Esophagus (tissue), 2 donors: ENCODE data around the gene COBL. TPM values are rescaled to one million over a fixed set of nuclear protein-coding genes. Genes with fewer than 3 reads are reported as not detected.

ENCODE experiments used
- H3K27ac ChIP-seq, 2 donors: one replicate each; pipeline ENCODE4 v1.5.1; 2013; ENCODE audit warnings: low read depth in 2 of 2, mild to moderate bottlenecking in 2 of 2, inconsistent platforms in 1 of 2, low read length in 1 of 2, moderate library complexity in 1 of 2
- H3K27me3 ChIP-seq, 2 donors: one replicate each; pipeline ENCODE4 v1.6.1; 2013; ENCODE audit warnings: low read length in 2 of 2, control low read depth in 1 of 2, mild to moderate bottlenecking in 1 of 2; ENCODE audit not compliant: insufficient read depth in 2 of 2, control insufficient read depth in 1 of 2
- H3K36me3 ChIP-seq, 2 donors: one replicate each; pipeline ENCODE4 v1.6.1; 2013; ENCODE audit warnings: low read length in 1 of 2; ENCODE audit not compliant: control insufficient read depth in 2 of 2, insufficient read depth in 2 of 2
- H3K4me1 ChIP-seq, 2 donors: one replicate each; pipeline ENCODE4 v1.6.1; 2013; ENCODE audit warnings: low read length in 1 of 2; ENCODE audit not compliant: control insufficient read depth in 2 of 2, insufficient read depth in 2 of 2
- H3K4me3 ChIP-seq, 2 donors: one replicate each; pipeline ENCODE4 v1.5.1; 2013; ENCODE audit warnings: low read length in 2 of 2, mild to moderate bottlenecking in 2 of 2, low read depth in 1 of 2, moderate library complexity in 1 of 2
- H3K9me3 ChIP-seq, 2 donors: one replicate each; pipeline ENCODE4 v1.6.1; 2013; ENCODE audit warnings: mild to moderate bottlenecking in 2 of 2, low read depth in 1 of 2, low read length in 1 of 2, moderate library complexity in 1 of 2; ENCODE audit not compliant: control insufficient read depth in 2 of 2, insufficient read depth in 1 of 2
- WGBS, 2 donors: extraction: QIAGEN DNeasy Blood & Tissue Kit; methylation state at CpG; one replicate each; pipeline ENCODE4 v1.1.7; 2013; 5-methylcytosine and 5-hydroxymethylcytosine counted together
- polyA plus RNA-seq, 2 donors: library from polyadenylated mRNA; stranded (reverse); fragments of 200-250 nt; gene quantifications; one replicate each; pipeline ENCODE4 v1.2.3, GENCODE V29; 2013
- donor health status: healthy with polysubstance abuse.
- donor health status: Bipolar disorder and iron deficiency.

Gene COBL, protein sequence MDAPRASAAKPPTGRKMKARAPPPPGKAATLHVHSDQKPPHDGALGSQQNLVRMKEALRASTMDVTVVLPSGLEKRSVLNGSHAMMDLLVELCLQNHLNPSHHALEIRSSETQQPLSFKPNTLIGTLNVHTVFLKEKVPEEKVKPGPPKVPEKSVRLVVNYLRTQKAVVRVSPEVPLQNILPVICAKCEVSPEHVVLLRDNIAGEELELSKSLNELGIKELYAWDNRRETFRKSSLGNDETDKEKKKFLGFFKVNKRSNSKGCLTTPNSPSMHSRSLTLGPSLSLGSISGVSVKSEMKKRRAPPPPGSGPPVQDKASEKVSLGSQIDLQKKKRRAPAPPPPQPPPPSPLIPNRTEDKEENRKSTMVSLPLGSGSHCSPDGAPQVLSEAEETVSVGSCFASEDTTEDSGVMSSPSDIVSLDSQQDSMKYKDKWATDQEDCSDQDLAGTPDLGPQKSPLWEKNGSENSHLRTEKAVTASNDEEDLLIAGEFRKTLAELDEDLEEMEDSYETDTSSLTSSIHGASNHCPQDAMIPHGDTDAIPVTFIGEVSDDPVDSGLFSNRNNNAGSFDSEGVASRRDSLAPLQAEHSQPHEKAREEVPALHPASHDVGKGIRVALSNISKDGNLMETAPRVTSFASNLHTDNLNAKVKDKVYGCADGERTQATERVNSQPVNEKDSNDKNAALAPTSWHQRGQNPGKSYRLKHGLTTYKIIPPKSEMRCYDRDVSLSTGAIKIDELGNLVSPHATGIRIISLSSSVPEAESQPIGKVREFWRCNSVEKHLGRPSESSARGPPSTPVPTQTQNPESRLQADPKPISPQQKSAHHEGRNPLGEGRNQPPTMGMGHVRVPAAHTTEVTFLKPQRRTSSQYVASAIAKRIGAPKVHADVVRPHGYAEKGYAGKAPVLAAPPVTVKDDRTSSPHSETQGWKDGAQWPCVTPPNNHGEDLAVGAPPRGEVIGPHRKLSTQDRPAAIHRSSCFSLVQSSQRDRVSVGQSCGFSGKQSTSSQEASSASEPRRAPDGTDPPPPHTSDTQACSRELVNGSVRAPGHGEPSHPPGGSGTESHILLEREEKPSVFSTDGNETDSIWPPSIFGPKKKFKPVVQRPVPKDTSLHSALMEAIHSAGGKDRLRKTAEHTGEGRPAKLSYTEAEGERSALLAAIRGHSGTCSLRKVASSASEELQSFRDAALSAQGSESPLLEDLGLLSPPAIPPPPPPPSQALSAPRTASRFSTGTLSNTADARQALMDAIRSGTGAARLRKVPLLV
- polyA plus RNA-seq = 1 to 10 TPM; 3.6 to 6.1 TPM

DNA sequence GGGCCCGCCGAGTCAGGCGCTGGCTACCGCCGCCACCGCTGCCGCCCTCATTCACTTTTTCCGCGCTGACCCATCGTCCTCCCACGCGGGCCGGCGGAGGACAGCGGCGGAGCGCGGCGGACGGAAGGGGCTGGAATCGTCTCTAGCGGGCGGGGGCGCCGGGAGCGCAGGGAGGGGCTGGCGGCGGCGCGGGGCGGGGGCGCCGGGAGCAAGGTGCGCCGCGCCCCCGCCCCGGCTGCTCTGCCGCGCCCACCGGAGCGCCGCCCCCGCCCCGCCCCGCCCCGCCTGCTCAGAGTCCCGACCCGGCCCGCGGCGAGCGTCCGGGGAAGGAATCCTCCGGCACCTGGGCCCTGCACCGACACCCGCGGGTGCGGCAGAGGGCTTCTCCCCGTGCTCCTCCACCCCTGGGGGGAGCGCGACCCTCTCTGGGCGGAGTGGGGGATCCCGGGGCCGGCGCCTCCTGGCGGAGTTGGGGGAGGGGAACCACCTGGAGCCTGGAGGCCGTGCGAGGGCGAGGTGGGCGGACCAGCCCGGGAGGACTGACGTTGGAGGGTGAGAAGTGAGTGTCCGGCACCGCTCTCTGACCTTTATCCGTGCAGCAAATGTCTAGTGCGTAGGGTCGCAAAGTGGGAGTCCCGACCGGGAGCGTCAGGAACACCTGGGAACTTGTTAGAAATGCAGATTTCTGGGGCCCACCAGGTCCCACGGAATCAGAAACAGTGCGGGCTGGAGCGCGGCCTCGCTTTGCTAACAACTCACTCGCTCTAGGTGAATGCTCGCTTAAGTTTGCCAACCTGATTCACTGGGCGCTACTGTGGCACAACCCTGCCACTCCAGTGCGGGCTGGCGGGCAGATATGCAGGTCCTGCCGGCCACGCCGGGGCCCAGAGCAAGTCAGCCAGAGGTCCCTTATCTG is at the start of gene COBL:
TSS of gene COBL (minus strand) at position 144 of the 916 bp plus-strand sequence. CDS start 176 bp downstream, outside the sequence.
- peaks cover 0 to 5% of the 10 kb centered on the region in 2 donors for H3K4me1 ChIP-seq
- H3K36me3 ChIP-seq = no peaks in the 10 kb centered on the region
- H3K4me3 ChIP-seq = peak within 1 kb of the TSS; percentile 70 to 77
- H3K27me3 ChIP-seq = no peaks in the 10 kb centered on the region
- WGBS, 2 donors = 6% methylated on average over 68 to 94 of the region's 94 CpGs
- no peaks in the 10 kb centered on the region for H3K9me3 ChIP-seq
- H3K27ac ChIP-seq = peak within 1 kb of the TSS; percentile 70 to 78

GRCh38 chr7:51366172-51366728 is 49.6 kb upstream of the COBL start:
- Histone ChIP-seq H3K27me3 (no peaks in the 10 kb centered on the region), H3K4me1 (peaks cover 0 to 2% of the 10 kb centered on the region in 2 donors), H3K36me3 (no peaks in the 10 kb centered on the region), H3K4me3 (no peak overlapping the region), H3K27ac (no peak overlapping the region), H3K9me3 (peaks cover 0 to 4% of the 10 kb centered on the region in 2 donors)
- WGBS, 2 donors = 87 to 89% methylated on average over 7 of the region's 7 CpGs

DNA sequence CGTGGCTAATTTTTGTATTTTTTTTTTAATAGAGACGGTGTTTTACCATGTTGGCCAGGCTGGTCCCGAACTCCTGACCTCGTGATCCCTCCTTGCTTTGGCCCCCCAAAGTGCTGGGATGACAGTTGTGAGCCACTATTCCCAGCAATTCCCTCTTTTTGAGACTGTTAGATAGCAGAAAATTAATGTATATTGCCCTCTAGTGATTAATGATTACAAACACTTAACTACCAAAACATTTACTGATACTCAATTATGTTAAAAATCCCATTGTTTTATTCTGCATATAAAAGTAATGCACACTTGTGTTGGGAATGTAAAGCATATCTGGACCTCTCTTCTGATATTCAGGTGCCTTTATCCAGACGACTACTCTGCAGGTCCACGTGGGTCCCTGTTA is 41.2 kb upstream of the COBL start:
- Histone ChIP-seq H3K27ac (no peak overlapping the region), H3K4me3 (no peak overlapping the region), H3K27me3 (no peaks in the 10 kb centered on the region), H3K9me3 (peaks cover 0 to 4% of the 10 kb centered on the region in 2 donors), H3K36me3 (no peaks in the 10 kb centered on the region), H3K4me1 (no peaks in the 10 kb centered on the region)
- WGBS, 2 donors = 78 to 79% methylated on average over 6 of the region's 6 CpGs

DNA sequence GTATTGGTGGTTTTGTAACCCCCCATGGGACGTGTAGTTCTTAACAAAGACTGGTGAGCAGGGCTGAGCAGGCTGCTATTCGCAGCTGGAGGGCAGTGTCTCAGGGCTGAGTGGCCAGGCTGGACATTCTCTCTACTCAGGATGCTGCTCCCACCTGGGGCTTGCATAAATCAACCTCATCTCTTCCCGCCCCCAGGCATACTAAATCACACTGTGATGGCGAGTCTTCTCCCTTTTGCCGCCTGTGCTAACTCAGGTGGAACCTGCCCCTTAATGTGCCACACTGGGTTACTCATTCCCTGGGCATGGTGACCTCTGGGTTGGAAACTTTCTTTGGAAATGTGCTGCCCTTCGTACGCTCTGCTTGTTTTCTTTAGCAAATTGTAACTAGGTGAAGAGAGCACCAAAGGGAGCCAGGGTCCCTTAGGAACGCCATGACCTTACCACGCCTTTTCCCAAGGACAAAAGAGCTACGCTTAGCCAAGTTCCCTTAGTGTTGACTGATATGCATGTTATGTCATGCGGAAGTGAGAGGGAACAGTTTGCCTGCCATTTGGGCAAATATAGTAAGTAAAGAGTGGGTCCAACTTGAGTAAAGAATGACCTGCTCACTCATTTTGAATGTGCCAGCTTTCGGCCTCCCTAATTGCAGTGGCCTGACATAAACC is 40.4 kb upstream of the COBL start:
- Histone ChIP-seq H3K36me3 (no peaks in the 10 kb centered on the region), H3K4me1 (no peaks in the 10 kb centered on the region), H3K27me3 (no peaks in the 10 kb centered on the region), H3K9me3 (no peaks in the 10 kb centered on the region), H3K4me3 (no peak overlapping the region), H3K27ac (no peak overlapping the region)
- 75 to 76% methylated on average over 12 of the region's 12 CpGs for WGBS, 2 donors

DNA sequence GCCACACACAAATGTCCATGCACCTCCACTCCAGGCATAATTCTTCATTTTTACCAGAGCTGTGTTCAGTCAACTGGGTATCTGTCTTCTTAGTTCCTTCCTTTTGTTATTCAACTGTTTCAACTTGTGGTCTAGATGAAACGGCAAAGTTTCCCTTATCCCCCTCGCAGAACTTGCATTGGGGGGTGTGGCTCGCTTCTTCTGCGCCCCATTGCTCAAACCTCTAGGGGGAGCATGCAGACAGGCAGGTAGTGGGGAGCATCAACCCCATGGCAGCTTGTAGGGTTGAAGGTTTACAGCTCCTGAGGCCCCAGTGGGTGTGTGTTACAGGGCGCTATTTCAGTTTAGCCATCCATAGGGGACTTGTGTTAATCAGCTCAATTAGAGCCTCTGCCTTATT is 38.3 kb upstream of the COBL start:
- Histone ChIP-seq H3K27ac (no peak overlapping the region), H3K4me3 (no peak overlapping the region), H3K36me3 (no peaks in the 10 kb centered on the region), H3K27me3 (no peaks in the 10 kb centered on the region), H3K4me1 (no peaks in the 10 kb centered on the region), H3K9me3 (no peaks in the 10 kb centered on the region)
- WGBS, 2 donors = 84 to 86% methylated on average over 5 of the region's 5 CpGs

DNA sequence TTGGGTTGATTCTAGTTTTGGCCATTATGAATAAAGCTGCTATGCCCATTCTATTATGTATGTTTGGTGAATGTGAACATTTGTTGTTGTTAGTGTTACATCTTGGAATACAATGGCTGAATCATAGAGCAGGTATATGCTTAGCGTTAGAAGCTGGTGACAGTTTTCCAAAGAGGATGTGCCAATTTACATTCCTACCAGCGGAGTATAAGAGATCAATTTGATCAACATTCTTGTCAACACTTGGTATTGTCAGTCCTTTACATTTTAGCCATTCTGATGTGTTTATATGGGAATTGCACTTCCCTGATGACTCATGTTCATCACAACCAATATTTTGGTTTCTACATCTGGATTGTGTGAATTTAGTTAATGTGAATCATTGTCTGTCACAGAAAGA is 37.8 kb upstream of the COBL start:
- Histone ChIP-seq H3K36me3 (no peaks in the 10 kb centered on the region), H3K4me3 (no peak overlapping the region), H3K27me3 (no peaks in the 10 kb centered on the region), H3K27ac (no peak overlapping the region), H3K9me3 (no peaks in the 10 kb centered on the region), H3K4me1 (no peaks in the 10 kb centered on the region)
- WGBS, 2 donors = 94 to 98% methylated on average over 2 of the region's 2 CpGs

- Histone ChIP-seq H3K27ac (no peak overlapping the region), H3K4me3 (no peak overlapping the region)
- 82 to 85% methylated on average over 10 of the region's 10 CpGs for WGBS, 2 donors
These were observed 35.8 kb upstream of the COBL start for GRCh38 chr7:51352174-51353100.

More at GRCh38 chr7:51352174-51353100, 35.8 kb upstream of the COBL start:
- Histone ChIP-seq H3K27me3 (no peaks in the 10 kb centered on the region), H3K9me3 (no peaks in the 10 kb centered on the region), H3K36me3 (no peaks in the 10 kb centered on the region), H3K4me1 (no peaks in the 10 kb centered on the region)
